Liver (tissue), 9 donors: Measurements from ENCODE around the gene PARN. TPM values are rescaled to one million over a fixed set of nuclear protein-coding genes. Genes with fewer than 3 reads are reported as not detected.

Experiments
- DNase-seq: peaks from one replicate; pipeline ENCODE4 v3.0.0-alpha.2; 2017; ENCODE audit warnings: low spot score
- H3K27ac ChIP-seq, 2 donors: one replicate each; pipeline ENCODE4 v1.7.0; 2013; ENCODE audit warnings: inconsistent platforms in 2 of 2, low read length in 2 of 2, control low read depth in 1 of 2, low read depth in 1 of 2, mild to moderate bottlenecking in 1 of 2
- H3K27me3 ChIP-seq, 4 donors: one replicate each; pipeline versions ENCODE4 v1.6.1 to v1.7.0; 2013; ENCODE audit warnings: low read length in 3 of 4, inconsistent platforms in 1 of 4, mild to moderate bottlenecking in 1 of 4, moderate library complexity in 1 of 4; ENCODE audit not compliant: control insufficient read depth in 4 of 4, insufficient read depth in 4 of 4
- H3K36me3 ChIP-seq, 4 donors: one replicate each; pipeline versions ENCODE4 v1.6.1 to v1.7.0; 2013; ENCODE audit warnings: low read length in 3 of 4, mild to moderate bottlenecking in 3 of 4, low read depth in 1 of 4, moderate library complexity in 1 of 4; ENCODE audit not compliant: control insufficient read depth in 4 of 4, insufficient read depth in 3 of 4
- H3K4me1 ChIP-seq, 4 donors: one replicate each; pipeline versions ENCODE4 v1.6.1 to v1.7.0; 2013; ENCODE audit warnings: low read length in 3 of 4, mild to moderate bottlenecking in 3 of 4, moderate library complexity in 1 of 4; ENCODE audit not compliant: control insufficient read depth in 4 of 4, insufficient read depth in 4 of 4
- H3K4me3 ChIP-seq, 3 donors: one replicate each; pipeline versions ENCODE4 v1.6.1 to v1.7.0; 2013; ENCODE audit warnings: low read length in 3 of 3, control low read depth in 1 of 3, low read depth in 1 of 3, mild to moderate bottlenecking in 1 of 3
- H3K9ac ChIP-seq, 2 donors: one replicate each; pipeline ENCODE4 v1.7.0; 2013; ENCODE audit warnings: low read length in 2 of 2, mild to moderate bottlenecking in 2 of 2, moderate library complexity in 2 of 2, control low read depth in 1 of 2, low read depth in 1 of 2
- H3K9me3 ChIP-seq, 4 donors: one replicate each; pipeline versions ENCODE4 v1.6.1 to v1.7.0; 2013; ENCODE audit warnings: low read length in 3 of 4; ENCODE audit not compliant: control insufficient read depth in 4 of 4
- ATF3 ChIP-seq: IDR thresholded peaks from 2 replicates; pipeline ENCODE4 v1.6.1; 2016; ENCODE audit warnings: antibody characterized with exemption
- EGR1 ChIP-seq, 2 donors: IDR thresholded peaks; 2 replicates each; pipeline ENCODE4 v1.6.1; 2016 to 2018; ENCODE audit warnings: antibody characterized with exemption in 2 of 2, low read depth in 2 of 2
- FOXA1 ChIP-seq: IDR thresholded peaks from 2 replicates; pipeline ENCODE4 v1.6.1; 2016; ENCODE audit warnings: antibody characterized with exemption
- FOXA2 ChIP-seq: IDR thresholded peaks from 2 replicates; pipeline ENCODE4 v1.6.1; 2016; ENCODE audit warnings: antibody characterized with exemption
- GABPA ChIP-seq, 2 donors: IDR thresholded peaks in 1 of 2; conservative IDR thresholded peaks in 1 of 2; 2 replicates each; pipeline ENCODE4 v1.6.1; 2016; ENCODE audit warnings: antibody characterized with exemption in 2 of 2, mild to moderate bottlenecking in 1 of 2, moderate library complexity in 1 of 2
- HNF4A ChIP-seq, 2 donors: conservative IDR thresholded peaks; 2 replicates each; pipeline ENCODE4 v1.6.1; 2016; ENCODE audit warnings: antibody characterized with exemption in 2 of 2, mild to moderate bottlenecking in 2 of 2
- HNF4G ChIP-seq: IDR thresholded peaks from 2 replicates; pipeline ENCODE4 v1.6.1; 2016; ENCODE audit warnings: antibody characterized with exemption
- JUND ChIP-seq, 2 donors: IDR thresholded peaks; 2 replicates each; pipeline ENCODE4 v1.6.1; 2016; ENCODE audit warnings: antibody characterized with exemption in 2 of 2
- MAX ChIP-seq: IDR thresholded peaks from 2 replicates; pipeline ENCODE4 v1.6.1; 2016; ENCODE audit warnings: antibody characterized with exemption
- NR2F2 ChIP-seq: IDR thresholded peaks from 2 replicates; pipeline ENCODE4 v1.6.1; 2016; ENCODE audit warnings: antibody characterized with exemption
- RAD21 ChIP-seq, 2 donors: IDR thresholded peaks; 2 replicates each; pipeline ENCODE4 v1.6.1; 2016; ENCODE audit warnings: antibody characterized with exemption in 2 of 2, mild to moderate bottlenecking in 2 of 2
- RXRA ChIP-seq, 2 donors: IDR thresholded peaks; 2 replicates each; pipeline ENCODE4 v1.6.1; 2017 to 2018; ENCODE audit warnings: antibody characterized with exemption in 2 of 2, mild to moderate bottlenecking in 1 of 2
- SP1 ChIP-seq: IDR thresholded peaks from 2 replicates; pipeline ENCODE4 v1.6.1; 2018; ENCODE audit warnings: antibody characterized with exemption, mild to moderate bottlenecking
- TAF1 ChIP-seq: conservative IDR thresholded peaks from 2 replicates; pipeline ENCODE4 v1.6.1; 2016; ENCODE audit warnings: antibody characterized with exemption, mild to moderate bottlenecking
- YY1 ChIP-seq: IDR thresholded peaks from 2 replicates; pipeline ENCODE4 v1.6.1; 2016; ENCODE audit warnings: antibody characterized with exemption, mild to moderate bottlenecking
- ZBTB33 ChIP-seq: IDR thresholded peaks from 2 replicates; pipeline ENCODE4 v1.6.1; 2016; ENCODE audit warnings: antibody characterized with exemption
- WGBS: extraction: QIAGEN DNeasy Blood & Tissue Kit; methylation state at CpG from one replicate; pipeline ENCODE4 v1.1.7; 2013; 5-methylcytosine and 5-hydroxymethylcytosine counted together
- polyA plus RNA-seq, 2 donors: library from polyadenylated mRNA; stranded (reverse) in 1 of 2; unstranded in 1 of 2; fragments of 200-250 nt in 1 of 2; fragments of >200 nt in 1 of 2; fragmentation: Nextera tagmentation in 1 of 2; extraction: Ambion mirVana in 1 of 2; gene quantifications; one replicate each; pipeline versions ENCODE4 v1.2.1 to v1.2.3, GENCODE V29; 2013 to 2015
- total RNA-seq, 2 donors: library from RNA; depleted of rRNA; stranded (reverse); fragments of >200 nt; gene quantifications; one replicate each; pipeline ENCODE4 v1.2.3, GENCODE V29; 2014
- TF ChIP-seq, protein P1 (sequence below): fragments of 150-350 bp; IDR thresholded peaks from 2 replicates; pipeline ENCODE4 v1.5.1; 2017; ENCODE audit warnings: improper control_type of control experiment, low read depth, low read length; ENCODE audit not compliant: missing input control
- TF ChIP-seq, protein P2 (sequence below): IDR thresholded peaks from 2 replicates; pipeline ENCODE4 v1.6.1; 2016; ENCODE audit warnings: antibody characterized with exemption, mild to moderate bottlenecking
- donor health status: healthy.
- donor health status: healthy.
- donor health status: healthy.
- donor health status: healthy.
- donor health status: healthy.

Gene PARN
- total and polyA plus RNA-seq, 4 donors: 7.9 to 19.7 (median 9.7) TPM

DNA sequence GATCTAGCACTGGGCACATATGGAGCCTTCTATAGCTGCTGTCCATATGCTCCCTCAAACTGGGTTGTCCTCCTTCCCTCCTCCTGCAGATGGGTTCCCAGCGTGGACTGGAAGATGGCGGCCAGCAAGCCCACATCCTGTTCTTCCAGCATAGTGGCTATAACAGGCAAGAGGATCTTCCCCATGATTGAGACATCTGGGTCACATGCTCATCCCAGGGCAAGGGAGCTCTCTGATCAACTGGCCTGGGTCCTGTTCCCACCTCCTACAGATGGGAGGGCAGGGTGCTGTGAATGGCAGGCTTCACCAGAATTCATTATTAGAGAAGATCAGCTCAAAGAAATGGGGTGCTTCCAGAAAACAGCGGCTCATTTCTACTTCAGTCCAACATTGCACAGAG lies 210.2 kb downstream of the PARN start:
- no peaks in the 10 kb centered on the region for H3K9me3 ChIP-seq
- no peak for DNase-seq
- WGBS: 93% methylated on average over 3 of the region's 3 CpGs

DNA sequence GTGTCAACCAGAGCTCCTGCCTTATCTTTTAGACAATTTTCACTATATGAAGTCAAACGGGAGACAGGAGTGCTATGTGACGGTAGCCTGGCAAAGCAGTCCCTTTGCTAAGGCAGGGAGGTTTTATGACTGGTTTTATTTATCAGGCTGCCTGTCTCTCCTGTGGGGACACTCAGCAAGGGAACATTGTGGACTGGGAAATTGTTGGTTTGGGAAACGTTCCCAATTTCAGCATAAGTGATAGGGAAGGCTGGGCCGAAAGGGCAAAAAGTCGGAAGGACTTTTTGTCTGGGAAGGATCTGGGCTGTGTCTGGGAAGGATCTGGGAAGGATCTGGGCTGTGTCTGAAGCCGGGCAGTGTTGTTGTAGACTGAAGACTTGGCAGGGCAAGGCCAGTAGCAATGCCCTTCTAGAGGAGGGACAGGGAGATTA lies 211.2 kb downstream of the PARN start:
- DNase-seq: no peak
- Histone ChIP-seq H3K36me3 (no peaks in the 10 kb centered on the region), H3K4me3 (no peak overlapping the region), H3K9me3 (no peaks in the 10 kb centered on the region), H3K27me3 (no peaks in the 10 kb centered on the region), H3K9ac (no peak overlapping the region), H3K27ac (peak overlapping the region in 1 of 2 donors; percentile 46), H3K4me1 (peaks cover 3 to 17% (median 7%) of the 10 kb centered on the region in 4 donors)
- TF ChIP-seq, protein P1, sequence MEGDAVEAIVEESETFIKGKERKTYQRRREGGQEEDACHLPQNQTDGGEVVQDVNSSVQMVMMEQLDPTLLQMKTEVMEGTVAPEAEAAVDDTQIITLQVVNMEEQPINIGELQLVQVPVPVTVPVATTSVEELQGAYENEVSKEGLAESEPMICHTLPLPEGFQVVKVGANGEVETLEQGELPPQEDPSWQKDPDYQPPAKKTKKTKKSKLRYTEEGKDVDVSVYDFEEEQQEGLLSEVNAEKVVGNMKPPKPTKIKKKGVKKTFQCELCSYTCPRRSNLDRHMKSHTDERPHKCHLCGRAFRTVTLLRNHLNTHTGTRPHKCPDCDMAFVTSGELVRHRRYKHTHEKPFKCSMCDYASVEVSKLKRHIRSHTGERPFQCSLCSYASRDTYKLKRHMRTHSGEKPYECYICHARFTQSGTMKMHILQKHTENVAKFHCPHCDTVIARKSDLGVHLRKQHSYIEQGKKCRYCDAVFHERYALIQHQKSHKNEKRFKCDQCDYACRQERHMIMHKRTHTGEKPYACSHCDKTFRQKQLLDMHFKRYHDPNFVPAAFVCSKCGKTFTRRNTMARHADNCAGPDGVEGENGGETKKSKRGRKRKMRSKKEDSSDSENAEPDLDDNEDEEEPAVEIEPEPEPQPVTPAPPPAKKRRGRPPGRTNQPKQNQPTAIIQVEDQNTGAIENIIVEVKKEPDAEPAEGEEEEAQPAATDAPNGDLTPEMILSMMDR: no peak
- TF ChIP-seq HNF4G: no peak
- TF ChIP-seq HNF4A (conservative IDR thresholded peaks at IDR 0.05): peak; percentile 44 to 65
- TF ChIP-seq, protein P2, sequence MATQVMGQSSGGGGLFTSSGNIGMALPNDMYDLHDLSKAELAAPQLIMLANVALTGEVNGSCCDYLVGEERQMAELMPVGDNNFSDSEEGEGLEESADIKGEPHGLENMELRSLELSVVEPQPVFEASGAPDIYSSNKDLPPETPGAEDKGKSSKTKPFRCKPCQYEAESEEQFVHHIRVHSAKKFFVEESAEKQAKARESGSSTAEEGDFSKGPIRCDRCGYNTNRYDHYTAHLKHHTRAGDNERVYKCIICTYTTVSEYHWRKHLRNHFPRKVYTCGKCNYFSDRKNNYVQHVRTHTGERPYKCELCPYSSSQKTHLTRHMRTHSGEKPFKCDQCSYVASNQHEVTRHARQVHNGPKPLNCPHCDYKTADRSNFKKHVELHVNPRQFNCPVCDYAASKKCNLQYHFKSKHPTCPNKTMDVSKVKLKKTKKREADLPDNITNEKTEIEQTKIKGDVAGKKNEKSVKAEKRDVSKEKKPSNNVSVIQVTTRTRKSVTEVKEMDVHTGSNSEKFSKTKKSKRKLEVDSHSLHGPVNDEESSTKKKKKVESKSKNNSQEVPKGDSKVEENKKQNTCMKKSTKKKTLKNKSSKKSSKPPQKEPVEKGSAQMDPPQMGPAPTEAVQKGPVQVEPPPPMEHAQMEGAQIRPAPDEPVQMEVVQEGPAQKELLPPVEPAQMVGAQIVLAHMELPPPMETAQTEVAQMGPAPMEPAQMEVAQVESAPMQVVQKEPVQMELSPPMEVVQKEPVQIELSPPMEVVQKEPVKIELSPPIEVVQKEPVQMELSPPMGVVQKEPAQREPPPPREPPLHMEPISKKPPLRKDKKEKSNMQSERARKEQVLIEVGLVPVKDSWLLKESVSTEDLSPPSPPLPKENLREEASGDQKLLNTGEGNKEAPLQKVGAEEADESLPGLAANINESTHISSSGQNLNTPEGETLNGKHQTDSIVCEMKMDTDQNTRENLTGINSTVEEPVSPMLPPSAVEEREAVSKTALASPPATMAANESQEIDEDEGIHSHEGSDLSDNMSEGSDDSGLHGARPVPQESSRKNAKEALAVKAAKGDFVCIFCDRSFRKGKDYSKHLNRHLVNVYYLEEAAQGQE: peak; percentile 80
- TF ChIP-seq NR2F2: peak; percentile 93
- no peak for TF ChIP-seq MAX
- no peak for TF ChIP-seq TAF1
- TF ChIP-seq FOXA1: no peak
- TF ChIP-seq SP1: peak; percentile 79
- peak; percentile 36 to 70 for TF ChIP-seq RXRA (IDR thresholded peaks at IDR 0.05)
- TF ChIP-seq ATF3: no peak
- no peak for TF ChIP-seq ZBTB33
- peak; percentile 12 for TF ChIP-seq FOXA2
- no peak for TF ChIP-seq EGR1 (IDR thresholded peaks at IDR 0.05; ENCODE audit: low read depth in 2 of 2)
- TF ChIP-seq RAD21 (IDR thresholded peaks at IDR 0.05): peak; percentile 41 to 50
- TF ChIP-seq YY1: peak; percentile 26
- TF ChIP-seq GABPA (IDR thresholded peaks at IDR 0.05 in 1 of 2, conservative IDR thresholded peaks at IDR 0.05 in 1 of 2): no peak
- peak in 1 of 2 donors; percentile 40 for TF ChIP-seq JUND (IDR thresholded peaks at IDR 0.05)
- 33% methylated on average over 6 of the region's 6 CpGs for WGBS

More for the DNA sequence above, 210.2 kb downstream of the PARN start:
- H3K36me3 ChIP-seq: no peaks in the 10 kb centered on the region
- peaks cover 3 to 19% (median 7%) of the 10 kb centered on the region in 4 donors for H3K4me1 ChIP-seq
- no peak overlapping the region for H3K4me3 ChIP-seq
- no peak overlapping the region for H3K27ac ChIP-seq
- no peak overlapping the region for H3K9ac ChIP-seq
- H3K27me3 ChIP-seq: no peaks in the 10 kb centered on the region
- TF ChIP-seq RXRA (IDR thresholded peaks at IDR 0.05): no peak
- TF ChIP-seq EGR1 (IDR thresholded peaks at IDR 0.05; ENCODE audit: low read depth in 2 of 2): no peak
- TF ChIP-seq NR2F2: no peak
- no peak for TF ChIP-seq GABPA (IDR thresholded peaks at IDR 0.05 in 1 of 2, conservative IDR thresholded peaks at IDR 0.05 in 1 of 2)
- no peak for TF ChIP-seq ZBTB33
